Activated CD4-positive, alpha-beta T cell treated with anti-CD3 and anti-CD28 coated beads, Interleukin-2, amount 10 ng/mL, durations not matched to agents 7 days and 5 days (primary cell): ENCODE measurements around the gene GABPA. TPM values are rescaled to one million over a fixed set of nuclear protein-coding genes. Genes with fewer than 3 reads are reported as not detected.
A peak's percentile ranks its signal among the peaks of the same experiment; 100 is the strongest.
"Not testable (repeated sequence)": the region's sequence is repeated elsewhere in the genome, so short reads cannot be mapped to it uniquely, and the experiment has no call there.

Experiments
- CTCF ChIA-PET: fragments of 350-600 bp; sonication (Branson Sonifier 250); formaldehyde crosslinking; loops from one replicate; lab custom pipeline; 2021; ENCODE audit warnings: antibody characterized with exemption; lab: Charles Lee
- POLR2A ChIA-PET: fragments of 350-600 bp; sonication (Branson Sonifier 250); formaldehyde crosslinking; loops from one replicate; lab custom pipeline; 2021; ENCODE audit warnings: antibody characterized with exemption; lab: Charles Lee
- DNase-seq: peaks from one replicate; pipeline ENCODE4 v3.0.0-alpha.2; 2020
- H3K27ac Mint-ChIP-seq: one replicate; pipeline ENCODE4 v1.8.0; 2021; ENCODE audit warnings: mild to moderate bottlenecking, moderate library complexity, mixed read lengths
- H3K27me3 Mint-ChIP-seq: one replicate; pipeline ENCODE4 v1.8.0; 2021; ENCODE audit warnings: mixed read lengths
- H3K36me3 Mint-ChIP-seq: one replicate; pipeline ENCODE4 v1.8.0; 2021; ENCODE audit warnings: low read depth, mixed read lengths
- H3K4me1 Mint-ChIP-seq: one replicate; pipeline ENCODE4 v1.8.0; 2021; ENCODE audit warnings: mixed read lengths
- H3K4me3 Mint-ChIP-seq: one replicate; pipeline ENCODE4 v1.8.0; 2021; ENCODE audit warnings: mild to moderate bottlenecking, moderate library complexity, mixed read lengths
- H3K9me3 Mint-ChIP-seq: one replicate; pipeline ENCODE4 v1.8.0; 2021; ENCODE audit warnings: mixed read lengths
- total RNA-seq, 2 experiments: library from RNA; stranded (reverse); gene quantifications; one replicate each; pipeline ENCODE4 v1.2.3, GENCODE V29; 2021

The GABPA gene
- total RNA-seq, 2 experiments from 2014 or later: 26.9 TPM

- CTCF ChIA-PET: no interaction called here
- Mint-ChIP-seq H3K9me3 (no peaks in the 10 kb centered on the region), H3K4me1 (peaks cover 34% of the 10 kb centered on the region), H3K27me3 (no peaks in the 10 kb centered on the region), H3K27ac (no peak overlapping the region), H3K4me3 (no peak overlapping the region), H3K36me3 (peaks cover 51% of the 10 kb centered on the region)
- POLR2A ChIA-PET: no interaction called here
- no peak for DNase-seq
Observed at GRCh38 chr21:25752416-25752815, 17.6 kb downstream of the GABPA start.

GRCh38 chr21:25756190-25756932 lies 21.6 kb downstream of the GABPA start:
- POLR2A ChIA-PET: no interaction called here
- CTCF ChIA-PET: no interaction called here
- DNase-seq: no peak
- no peaks in the 10 kb centered on the region for H3K9me3 Mint-ChIP-seq
- H3K36me3 Mint-ChIP-seq: peaks cover 62% of the 10 kb centered on the region
- H3K4me3 Mint-ChIP-seq: peak overlapping the region; percentile 58
- peaks cover 40% of the 10 kb centered on the region for H3K4me1 Mint-ChIP-seq
- peak overlapping the region; percentile 78 for H3K27ac Mint-ChIP-seq
- H3K27me3 Mint-ChIP-seq: no peaks in the 10 kb centered on the region

- ChIA-PET POLR2A (no interaction called here), CTCF (interaction anchor here (0.6 to 0.7 kb wide), 3 partner anchors 11 to 66 kb away, joined by 3 read pairs; no protein-coding TSS in a partner anchor)
- no peak for DNase-seq
- no peak overlapping the region for H3K4me3 Mint-ChIP-seq
- no peaks in the 10 kb centered on the region for H3K9me3 Mint-ChIP-seq
- no peaks in the 10 kb centered on the region for H3K27me3 Mint-ChIP-seq
- peak overlapping the region; percentile 37 for H3K27ac Mint-ChIP-seq
- H3K4me1 Mint-ChIP-seq: peaks cover 40% of the 10 kb centered on the region
- peaks cover 56% of the 10 kb centered on the region for H3K36me3 Mint-ChIP-seq
Observed at GRCh38 chr21:25757531-25757930, 22.8 kb downstream of the GABPA start.

GRCh38 chr21:25759573-25759972 lies 24.8 kb downstream of the GABPA start:
- H3K4me3 Mint-ChIP-seq: no peak overlapping the region
- ChIA-PET POLR2A (no interaction called here), CTCF (interaction anchor here (0.9 kb wide), 1 partner anchor 41 kb away, joined by 4 read pairs; no protein-coding TSS in a partner anchor)
- DNase-seq: no peak
- H3K9me3 Mint-ChIP-seq: no peaks in the 10 kb centered on the region
- peaks cover 52% of the 10 kb centered on the region for H3K36me3 Mint-ChIP-seq
- H3K4me1 Mint-ChIP-seq: peaks cover 40% of the 10 kb centered on the region
- H3K27ac Mint-ChIP-seq: no peak overlapping the region
- H3K27me3 Mint-ChIP-seq: no peaks in the 10 kb centered on the region

GRCh38 chr21:25760061-25760460 lies 25.3 kb downstream of the GABPA start:
- CTCF ChIA-PET: interaction anchor here (0.7 to 0.9 kb wide), 2 partner anchors 41 to 411 kb away, joined by 4 read pairs; partner anchors contain the start of gene APP
- H3K27me3 Mint-ChIP-seq: no peaks in the 10 kb centered on the region
- POLR2A ChIA-PET: interaction anchor here (0.6 kb wide), 1 partner anchor 26 kb away, joined by 3 read pairs; the partner anchor contains the start of genes ATP5PF and GABPA
- H3K36me3 Mint-ChIP-seq: peaks cover 54% of the 10 kb centered on the region
- no peak overlapping the region for H3K27ac Mint-ChIP-seq
- H3K9me3 Mint-ChIP-seq: no peaks in the 10 kb centered on the region
- H3K4me1 Mint-ChIP-seq: peaks cover 40% of the 10 kb centered on the region
- no peak for DNase-seq
- no peak overlapping the region for H3K4me3 Mint-ChIP-seq

GRCh38 chr21:25760677-25761076 lies 25.9 kb downstream of the GABPA start:
- Mint-ChIP-seq H3K36me3 (peaks cover 55% of the 10 kb centered on the region), H3K9me3 (no peaks in the 10 kb centered on the region), H3K27ac (no peak overlapping the region), H3K27me3 (no peaks in the 10 kb centered on the region), H3K4me3 (no peak overlapping the region), H3K4me1 (peaks cover 35% of the 10 kb centered on the region)
- CTCF ChIA-PET: interaction anchor here (0.7 kb wide), 1 partner anchor 410 kb away, joined by 4 read pairs; the partner anchor contains the start of gene APP
- DNase-seq: no peak
- POLR2A ChIA-PET: no interaction called here

- Mint-ChIP-seq H3K36me3 (peaks cover 38% of the 10 kb centered on the region), H3K27me3 (no peaks in the 10 kb centered on the region)
- CTCF ChIA-PET: no interaction called here
Observed at GRCh38 chr21:25764065-25764464, 29.3 kb downstream of the GABPA start.

GRCh38 chr21:25767921-25768320 lies 33.1 kb downstream of the GABPA start:
- CTCF ChIA-PET: no interaction called here
- POLR2A ChIA-PET: no interaction called here
- Mint-ChIP-seq H3K36me3 (peaks cover 26% of the 10 kb centered on the region), H3K27me3 (no peaks in the 10 kb centered on the region), H3K4me1 (peaks cover under 1% of the 10 kb centered on the region), H3K27ac (no peak overlapping the region), H3K4me3 (no peak overlapping the region), H3K9me3 (no peaks in the 10 kb centered on the region)
- DNase-seq: no peak

More at GRCh38 chr21:25764065-25764464, 29.3 kb downstream of the GABPA start:
- DNase-seq: no peak
- H3K4me3 Mint-ChIP-seq: no peak overlapping the region
- H3K27ac Mint-ChIP-seq: no peak overlapping the region
- POLR2A ChIA-PET: no interaction called here
- H3K9me3 Mint-ChIP-seq: no peaks in the 10 kb centered on the region
- H3K4me1 Mint-ChIP-seq: peaks cover 11% of the 10 kb centered on the region

- Mint-ChIP-seq H3K9me3 (no peaks in the 10 kb centered on the region), H3K27ac (no peak overlapping the region), H3K4me1 (peaks cover 1% of the 10 kb centered on the region), H3K27me3 (no peaks in the 10 kb centered on the region), H3K36me3 (peaks cover 7% of the 10 kb centered on the region), H3K4me3 (no peak overlapping the region)
- DNase-seq: no peak
- POLR2A ChIA-PET: no interaction called here
- CTCF ChIA-PET: no interaction called here
Observed at GRCh38 chr21:25772686-25773085, 37.9 kb downstream of the GABPA start.

GRCh38 chr21:25776440-25776839 lies 41.7 kb downstream of the GABPA start:
- no peaks in the 10 kb centered on the region for H3K27me3 Mint-ChIP-seq
- ChIA-PET POLR2A (no interaction called here), CTCF (interaction anchor here (1.7 kb wide), 1 partner anchor 25 kb away, joined by 4 read pairs; no protein-coding TSS in a partner anchor)
- H3K36me3 Mint-ChIP-seq: peaks cover 3% of the 10 kb centered on the region
- H3K9me3 Mint-ChIP-seq: no peaks in the 10 kb centered on the region
- H3K4me3 Mint-ChIP-seq: no peak overlapping the region
- H3K4me1 Mint-ChIP-seq: peaks cover 1% of the 10 kb centered on the region
- H3K27ac Mint-ChIP-seq: no peak overlapping the region
- no peak for DNase-seq

GRCh38 chr21:25778126-25778875 lies 43.5 kb downstream of the GABPA start:
- POLR2A ChIA-PET, H3K27ac Mint-ChIP-seq, H3K36me3 Mint-ChIP-seq, H3K4me1 Mint-ChIP-seq, H3K4me3 Mint-ChIP-seq, H3K27me3 Mint-ChIP-seq, DNase-seq, H3K9me3 Mint-ChIP-seq: not testable (repeated sequence)
- CTCF ChIA-PET: interaction anchor here (0.6 to 0.7 kb wide), 2 partner anchors 27 to 31 kb away, joined by 3 read pairs; no protein-coding TSS in a partner anchor

- no peak for DNase-seq
- ChIA-PET POLR2A (no interaction called here), CTCF (no interaction called here)
- H3K4me1 Mint-ChIP-seq: peaks cover 10% of the 10 kb centered on the region
- no peaks in the 10 kb centered on the region for H3K36me3 Mint-ChIP-seq
- H3K4me3 Mint-ChIP-seq: no peak overlapping the region
- peaks cover 4% of the 10 kb centered on the region for H3K9me3 Mint-ChIP-seq
- H3K27me3 Mint-ChIP-seq: peaks cover 25% of the 10 kb centered on the region
- H3K27ac Mint-ChIP-seq: no peak overlapping the region
Observed at GRCh38 chr21:25788677-25789076, 53.9 kb downstream of the GABPA start.
